ENCODE data around the gene GNB2. TPM values are rescaled to one million over a fixed set of nuclear protein-coding genes. Genes with fewer than 3 reads are reported as not detected.

GNB2 gene
- total and polyA plus RNA-seq, 2 of the 13 experiments (the other 11 are each of a cell fraction or from before 2014, with no cell fraction given), result 48.3 to 67.1 TPM

- TF ChIP-seq, protein P1, sequence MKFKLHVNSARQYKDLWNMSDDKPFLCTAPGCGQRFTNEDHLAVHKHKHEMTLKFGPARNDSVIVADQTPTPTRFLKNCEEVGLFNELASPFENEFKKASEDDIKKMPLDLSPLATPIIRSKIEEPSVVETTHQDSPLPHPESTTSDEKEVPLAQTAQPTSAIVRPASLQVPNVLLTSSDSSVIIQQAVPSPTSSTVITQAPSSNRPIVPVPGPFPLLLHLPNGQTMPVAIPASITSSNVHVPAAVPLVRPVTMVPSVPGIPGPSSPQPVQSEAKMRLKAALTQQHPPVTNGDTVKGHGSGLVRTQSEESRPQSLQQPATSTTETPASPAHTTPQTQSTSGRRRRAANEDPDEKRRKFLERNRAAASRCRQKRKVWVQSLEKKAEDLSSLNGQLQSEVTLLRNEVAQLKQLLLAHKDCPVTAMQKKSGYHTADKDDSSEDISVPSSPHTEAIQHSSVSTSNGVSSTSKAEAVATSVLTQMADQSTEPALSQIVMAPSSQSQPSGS (CRISPR knock-in tag; IDR thresholded peaks at IDR 0.05), result no peak
- no peak for TF ChIP-seq ZNF431 (CRISPR knock-in tag; IDR thresholded peaks at IDR 0.05; ENCODE audit: borderline replicate concordance, low read depth)
- TF ChIP-seq ZNF234 (CRISPR knock-in tag; conservative IDR thresholded peaks at IDR 0.05), result no peak
- no peak for TF ChIP-seq U2AF1 (optimal IDR thresholded peaks at IDR 0.05; ENCODE audit: low read depth, low read length)
- no peak for TF ChIP-seq HNF4A (CRISPR knock-in tag; IDR thresholded peaks at IDR 0.05)
- TF ChIP-seq AGO2 (optimal IDR thresholded peaks at IDR 0.05; ENCODE audit: low read depth, low read length), result peak; percentile 93
- TF ChIP-seq, protein P2, sequence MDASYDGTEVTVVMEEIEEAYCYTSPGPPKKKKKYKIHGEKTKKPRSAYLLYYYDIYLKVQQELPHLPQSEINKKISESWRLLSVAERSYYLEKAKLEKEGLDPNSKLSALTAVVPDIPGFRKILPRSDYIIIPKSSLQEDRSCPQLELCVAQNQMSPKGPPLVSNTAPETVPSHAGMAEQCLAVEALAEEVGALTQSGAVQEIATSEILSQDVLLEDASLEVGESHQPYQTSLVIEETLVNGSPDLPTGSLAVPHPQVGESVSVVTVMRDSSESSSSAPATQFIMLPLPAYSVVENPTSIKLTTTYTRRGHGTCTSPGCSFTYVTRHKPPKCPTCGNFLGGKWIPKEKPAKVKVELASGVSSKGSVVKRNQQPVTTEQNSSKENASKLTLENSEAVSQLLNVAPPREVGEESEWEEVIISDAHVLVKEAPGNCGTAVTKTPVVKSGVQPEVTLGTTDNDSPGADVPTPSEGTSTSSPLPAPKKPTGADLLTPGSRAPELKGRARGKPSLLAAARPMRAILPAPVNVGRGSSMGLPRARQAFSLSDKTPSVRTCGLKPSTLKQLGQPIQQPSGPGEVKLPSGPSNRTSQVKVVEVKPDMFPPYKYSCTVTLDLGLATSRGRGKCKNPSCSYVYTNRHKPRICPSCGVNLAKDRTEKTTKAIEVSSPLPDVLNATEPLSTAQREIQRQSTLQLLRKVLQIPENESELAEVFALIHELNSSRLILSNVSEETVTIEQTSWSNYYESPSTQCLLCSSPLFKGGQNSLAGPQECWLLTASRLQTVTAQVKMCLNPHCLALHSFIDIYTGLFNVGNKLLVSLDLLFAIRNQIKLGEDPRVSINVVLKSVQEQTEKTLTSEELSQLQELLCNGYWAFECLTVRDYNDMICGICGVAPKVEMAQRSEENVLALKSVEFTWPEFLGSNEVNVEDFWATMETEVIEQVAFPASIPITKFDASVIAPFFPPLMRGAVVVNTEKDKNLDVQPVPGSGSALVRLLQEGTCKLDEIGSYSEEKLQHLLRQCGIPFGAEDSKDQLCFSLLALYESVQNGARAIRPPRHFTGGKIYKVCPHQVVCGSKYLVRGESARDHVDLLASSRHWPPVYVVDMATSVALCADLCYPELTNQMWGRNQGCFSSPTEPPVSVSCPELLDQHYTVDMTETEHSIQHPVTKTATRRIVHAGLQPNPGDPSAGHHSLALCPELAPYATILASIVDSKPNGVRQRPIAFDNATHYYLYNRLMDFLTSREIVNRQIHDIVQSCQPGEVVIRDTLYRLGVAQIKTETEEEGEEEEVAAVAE (CRISPR knock-in tag; IDR thresholded peaks at IDR 0.05; ENCODE audit: borderline replicate concordance), result no peak
- TF ChIP-seq TEAD3 (CRISPR knock-in tag; optimal IDR thresholded peaks at IDR 0.05; ENCODE audit: borderline replicate concordance), result no peak
- TF ChIP-seq ZNF557 (CRISPR knock-in tag; IDR thresholded peaks at IDR 0.05), result no peak
- TF ChIP-seq YEATS4 (CRISPR knock-in tag; IDR thresholded peaks at IDR 0.05; ENCODE audit: borderline replicate concordance), result no peak
- TF ChIP-seq HOMEZ (CRISPR knock-in tag; IDR thresholded peaks at IDR 0.05; ENCODE audit: low read depth), result no peak
- TF ChIP-seq THAP7 (CRISPR knock-in tag; IDR thresholded peaks at IDR 0.05), result no peak
- 0 out of 4 replicates have a peak, but pooled peaks of 1 of the 2 experiments have one; percentile 33 for TF ChIP-seq POLR2A (IDR thresholded peaks at IDR 0.05; ENCODE audit: insufficient read depth in 1 of 2, low read depth in 2 of 2, low read length in 2 of 2)
- TF ChIP-seq ZFYVE20 (CRISPR knock-in tag; IDR thresholded peaks at IDR 0.05; ENCODE audit: borderline replicate concordance, low read depth), result no peak
Measured at GRCh38 chr7:100680576-100681271, 7.2 kb downstream of the GNB2 start (continued).
